CD4-positive, alpha-beta T cell treated with Interleukin-1 beta for 1 hour (primary cell): ENCODE results near the gene CLUH.
"Not testable (repeated sequence)": the region's sequence is repeated elsewhere in the genome, so short reads cannot be mapped to it uniquely, and the experiment has no call there.

Experiments used
- DNase-seq, 2 donors: peaks; one replicate each; pipeline ENCODE4 v3.0.0-alpha.2; 2020 to 2022

Gene CLUH

GRCh38 chr17:2687074-2687418 is 24.5 kb downstream of the CLUH start:
- no peak for DNase-seq

- no peak for DNase-seq
These were observed 25.9 kb downstream of the CLUH start for GRCh38 chr17:2685696-2686095.

- DNase-seq, result no peak
These were observed 27.0 kb downstream of the CLUH start for GRCh38 chr17:2684549-2684948.

- DNase-seq, result no peak
These were observed 27.7 kb downstream of the CLUH start for GRCh38 chr17:2683912-2684311.

GRCh38 chr17:2682176-2682938 is 29.2 kb downstream of the CLUH start:
- DNase-seq, result no peak

- DNase-seq, result no peak
These were observed 29.9 kb downstream of the CLUH start for GRCh38 chr17:2681650-2682049.

GRCh38 chr17:2680961-2681360 is 30.6 kb downstream of the CLUH start:
- no peak for DNase-seq

GRCh38 chr17:2679247-2679646 is 32.3 kb downstream of the CLUH start:
- DNase-seq, result not testable (repeated sequence)

GRCh38 chr17:2672026-2672425 is 39.5 kb downstream of the CLUH start:
- DNase-seq, result no peak

- not testable (repeated sequence) for DNase-seq
These were observed 51.2 kb downstream of the CLUH start for GRCh38 chr17:2660410-2660809.

GRCh38 chr17:2659337-2659736 is 52.2 kb downstream of the CLUH start:
- peak in 1 of 2 donors; percentile 10 for DNase-seq

- no peak for DNase-seq
These were observed 55.3 kb downstream of the CLUH start for GRCh38 chr17:2656283-2656682.

GRCh38 chr17:2655546-2655945 is 56.0 kb downstream of the CLUH start:
- no peak for DNase-seq

- not testable (repeated sequence) for DNase-seq
These were observed 58.7 kb downstream of the CLUH start for GRCh38 chr17:2652911-2653310.

GRCh38 chr17:2649191-2649590 is 62.4 kb downstream of the CLUH start:
- no peak for DNase-seq

- DNase-seq, result no peak
These were observed 63.6 kb downstream of the CLUH start for GRCh38 chr17:2647957-2648356.

GRCh38 chr17:2644971-2645370 is 66.6 kb downstream of the CLUH start:
- no peak for DNase-seq
